SH-SY5Y (cell line): ENCODE data around the gene PRCP.

Experiments used
- GATA2 ChIP-seq: IDR thresholded peaks from 2 replicates; pipeline ENCODE4 v1.6.1; 2011; ENCODE audit warnings: mild to moderate bottlenecking, low read depth, low read length
- GATA3 ChIP-seq: IDR thresholded peaks from 2 replicates; pipeline ENCODE4 v1.6.1; 2011; ENCODE audit warnings: low read depth, mild to moderate bottlenecking, low read length, moderate library complexity

DNA sequence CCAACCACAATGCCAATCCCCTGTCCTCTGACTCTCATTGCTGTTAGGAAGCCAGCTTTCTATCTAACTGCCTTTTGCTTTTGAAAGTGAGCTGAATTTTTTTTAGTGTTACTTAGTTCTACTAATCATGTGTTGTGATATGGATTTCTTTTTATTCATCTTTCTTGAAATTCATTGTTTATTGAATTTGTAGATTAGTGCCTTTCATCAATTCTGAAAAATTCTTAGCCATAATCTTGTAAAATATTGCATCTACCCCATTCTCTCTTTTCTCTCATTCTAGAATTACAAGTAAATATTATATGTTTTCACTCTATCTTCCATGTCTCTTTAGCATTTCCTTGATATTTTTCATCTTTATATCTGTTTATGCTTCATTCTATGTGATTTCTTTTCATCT lies 49.1 kb upstream of the PRCP start:
- no peak for TF ChIP-seq GATA2
- no peak for TF ChIP-seq GATA3
